Activated CD8-positive, alpha-beta memory T cell treated with anti-CD3 and anti-CD28 coated beads, Interleukin-2, amount 50 U/mL, for 1 hour (primary cell): ENCODE measurements around the gene ZKSCAN3.
"Not testable (repeated sequence)": the region's sequence is repeated elsewhere in the genome, so short reads cannot be mapped to it uniquely, and the experiment has no call there.

Source experiments
- DNase-seq: peaks from one replicate; pipeline ENCODE4 v3.0.0-alpha.2; 2020; ENCODE audit errors: extremely low read depth

Gene ZKSCAN3

GRCh38 chr6:28349892-28350737 lies at the start of gene ZKSCAN3:
Gene ZKSCAN3 (plus strand): TSS chr6:28349947. CDS start chr6:28359587, 9,640 bp downstream.
- peak; percentile 50 for DNase-seq

GRCh38 chr6:28303570-28303969 lies 46.2 kb upstream of the ZKSCAN3 start:
- DNase-seq: no peak

GRCh38 chr6:28306363-28306762 lies 43.4 kb upstream of the ZKSCAN3 start:
- not testable (repeated sequence) for DNase-seq

GRCh38 chr6:28311139-28311823 lies 38.5 kb upstream of the ZKSCAN3 start:
- DNase-seq: no peak

GRCh38 chr6:28312939-28313338 lies 36.8 kb upstream of the ZKSCAN3 start:
- no peak for DNase-seq

GRCh38 chr6:28315628-28316027 lies 34.1 kb upstream of the ZKSCAN3 start:
- DNase-seq: no peak

GRCh38 chr6:28317866-28318265 lies 31.9 kb upstream of the ZKSCAN3 start:
- not testable (repeated sequence) for DNase-seq

GRCh38 chr6:28322661-28323060 lies 27.1 kb upstream of the ZKSCAN3 start:
- no peak for DNase-seq

GRCh38 chr6:28323813-28324424 lies 25.8 kb upstream of the ZKSCAN3 start:
- DNase-seq: no peak

- DNase-seq: no peak
These were observed 23.3 kb upstream of the ZKSCAN3 start for GRCh38 chr6:28326371-28326948.

- DNase-seq: no peak
These were observed 19.7 kb upstream of the ZKSCAN3 start for GRCh38 chr6:28330041-28330440.

- DNase-seq: no peak
These were observed 16.7 kb upstream of the ZKSCAN3 start for GRCh38 chr6:28333047-28333446.

- DNase-seq: no peak
These were observed 16.1 kb upstream of the ZKSCAN3 start for GRCh38 chr6:28333599-28334018.

GRCh38 chr6:28334286-28335039 lies 15.3 kb upstream of the ZKSCAN3 start:
- DNase-seq: no peak

GRCh38 chr6:28335040-28335563 lies 14.6 kb upstream of the ZKSCAN3 start:
- DNase-seq: no peak

- peak; percentile 75 for DNase-seq
These were observed 14.0 kb upstream of the ZKSCAN3 start, which contains the start of gene ZSCAN31 for GRCh38 chr6:28335564-28336283. Gene ZSCAN31 (minus strand): TSS chr6:28336148. CDS start chr6:28329683, 6,465 bp downstream.

GRCh38 chr6:28336284-28337120 lies 13.2 kb upstream of the ZKSCAN3 start:
- no peak for DNase-seq

- DNase-seq: no peak
These were observed 12.6 kb upstream of the ZKSCAN3 start for GRCh38 chr6:28337121-28337520.

GRCh38 chr6:28340310-28341095 lies 9.2 kb upstream of the ZKSCAN3 start:
- no peak for DNase-seq
